Cardiac muscle cell (in vitro differentiated cells and primary cell): ENCODE data around the gene ADAMTSL1. TPM values are rescaled to one million over a fixed set of nuclear protein-coding genes. Genes with fewer than 3 reads are reported as not detected.

Experiments used
- DNase-seq, 2 donors: peaks; one replicate each; pipeline versions ENCODE4 v3.0.0 to v3.0.0-alpha.2; 2010 to 2017; ENCODE audit warnings: low read depth in 1 of 2, low spot score in 1 of 2
- H3K27ac ChIP-seq: fragments of 200-600 bp; sonication (generic); 2 replicates; pipeline ENCODE4 v1.5.1; 2016
- H3K27me3 ChIP-seq: fragments of 200-600 bp; sonication (generic); 2 replicates; pipeline ENCODE4 v1.6.0; 2016; ENCODE audit warnings: control low read depth
- H3K36me3 ChIP-seq: fragments of 200-600 bp; sonication (generic); 2 replicates; pipeline ENCODE4 v1.5.1; 2016; ENCODE audit warnings: control low read depth
- H3K4me1 ChIP-seq: fragments of 200-600 bp; sonication (generic); 2 replicates; pipeline ENCODE4 v1.8.1; 2017; ENCODE audit warnings: low read depth, mild to moderate bottlenecking, mixed run types
- H3K4me3 ChIP-seq: fragments of 200-600 bp; sonication (generic); 2 replicates; pipeline ENCODE4 v1.5.1; 2016; ENCODE audit warnings: mild to moderate bottlenecking
- H3K9me3 ChIP-seq: fragments of 200-600 bp; sonication (generic); 2 replicates; pipeline ENCODE4 v1.5.1; 2017; ENCODE audit warnings: low read depth, mild to moderate bottlenecking, control low read depth
- CTCF ChIP-seq: IDR thresholded peaks from 2 replicates; pipeline ENCODE4 v1.5.1; 2012; ENCODE audit warnings: low read depth, mild to moderate bottlenecking, low read length
- polyA plus RNA-seq: library from polyadenylated mRNA; unstranded; fragments of >200 nt; fragmentation: Nextera tagmentation; extraction: Ambion mirVana; gene quantifications from 2 replicates; pipeline ENCODE4 v1.2.1, GENCODE V29; 2016
- total RNA-seq: library from RNA; depleted of rRNA; stranded (reverse); fragments of >200 nt; gene quantifications from 2 replicates; pipeline ENCODE4 v1.2.3, GENCODE V29; 2016

ADAMTSL1 gene
- total and polyA plus RNA-seq, 2 experiments from 2014 or later = 12.6 to 63.0 TPM

DNA sequence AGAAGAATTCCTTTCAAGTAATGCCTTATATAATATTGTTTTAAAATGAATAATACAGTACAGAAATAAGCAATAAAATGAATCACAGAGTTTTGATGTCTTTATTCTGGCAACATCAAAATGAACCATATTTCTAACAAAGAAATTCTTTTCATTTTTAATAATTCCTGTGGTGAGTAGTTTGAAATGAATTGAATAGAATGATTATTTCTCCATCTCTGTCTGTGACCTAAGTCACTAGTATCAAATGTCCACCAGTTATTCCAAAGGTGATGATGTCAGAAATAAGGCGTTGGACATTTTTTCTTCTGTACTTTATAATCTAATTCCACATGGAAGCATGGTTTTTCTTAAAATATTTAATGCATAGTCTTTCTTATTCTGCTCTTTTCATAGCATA, 106.2 kb downstream of the ADAMTSL1 start:
- TF ChIP-seq CTCF = no peak
- Histone ChIP-seq H3K36me3 (no peaks in the 10 kb centered on the region), H3K27me3 (no peaks in the 10 kb centered on the region), H3K9me3 (no peaks in the 10 kb centered on the region), H3K4me1 (no peaks in the 10 kb centered on the region), H3K4me3 (no peak overlapping the region), H3K27ac (no peak overlapping the region)
- no peak for DNase-seq

DNA sequence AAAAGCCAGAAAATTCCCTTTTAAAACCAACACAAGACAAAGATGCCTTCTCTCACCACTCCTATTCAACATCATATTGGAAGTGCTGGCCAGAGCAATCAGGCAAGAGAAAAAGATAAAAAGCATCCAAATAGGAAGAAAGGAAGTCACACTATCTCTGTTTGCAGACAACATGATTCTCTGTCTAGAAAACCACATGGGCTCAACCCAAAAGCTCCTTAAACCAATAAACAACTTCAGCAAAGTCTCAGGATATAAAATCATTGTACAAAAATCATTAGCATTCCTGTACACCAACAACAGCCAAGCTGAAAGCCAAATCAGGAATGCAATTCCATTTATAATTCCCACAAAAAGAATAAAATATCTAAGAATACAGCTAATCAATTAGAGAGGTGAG, 112.0 kb downstream of the ADAMTSL1 start:
- TF ChIP-seq CTCF = no peak
- H3K27me3 ChIP-seq = no peaks in the 10 kb centered on the region
- H3K9me3 ChIP-seq = no peaks in the 10 kb centered on the region
- no peak for DNase-seq
- no peak overlapping the region for H3K4me3 ChIP-seq
- no peaks in the 10 kb centered on the region for H3K36me3 ChIP-seq
- no peak overlapping the region for H3K27ac ChIP-seq
- H3K4me1 ChIP-seq = no peaks in the 10 kb centered on the region

GRCh38 chr9:18588002-18588401, 114.0 kb downstream of the ADAMTSL1 start:
- no peaks in the 10 kb centered on the region for H3K9me3 ChIP-seq
- DNase-seq = no peak
- H3K4me3 ChIP-seq = no peak overlapping the region
- H3K27me3 ChIP-seq = no peaks in the 10 kb centered on the region
- no peaks in the 10 kb centered on the region for H3K36me3 ChIP-seq
- TF ChIP-seq CTCF = no peak
- H3K27ac ChIP-seq = no peak overlapping the region
- no peaks in the 10 kb centered on the region for H3K4me1 ChIP-seq

DNA sequence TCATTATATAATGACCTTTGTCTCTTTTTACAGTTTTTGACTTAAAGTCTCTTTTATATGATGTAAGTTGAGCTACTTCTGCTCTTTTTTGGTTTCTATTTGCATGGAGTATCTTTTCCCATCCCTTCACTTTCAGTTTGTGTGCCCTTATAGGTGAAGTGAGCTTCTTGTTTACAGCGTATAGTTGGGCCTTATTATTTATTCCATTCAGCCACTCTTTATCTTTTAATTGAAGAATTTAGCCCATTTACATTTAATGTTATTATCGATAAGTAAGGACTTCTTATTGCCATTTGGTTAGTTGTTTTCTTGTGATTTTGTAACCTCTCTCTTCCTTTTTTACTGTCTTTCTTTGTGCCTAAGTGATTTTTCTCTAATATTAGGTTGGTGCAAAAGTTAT, 117.3 kb downstream of the ADAMTSL1 start:
- H3K27ac ChIP-seq = no peak overlapping the region
- H3K4me3 ChIP-seq = no peak overlapping the region
- H3K36me3 ChIP-seq = no peaks in the 10 kb centered on the region
- DNase-seq = no peak
- no peaks in the 10 kb centered on the region for H3K4me1 ChIP-seq
- TF ChIP-seq CTCF = no peak
- no peaks in the 10 kb centered on the region for H3K9me3 ChIP-seq
- H3K27me3 ChIP-seq = no peaks in the 10 kb centered on the region

GRCh38 chr9:18594837-18595236, 120.9 kb downstream of the ADAMTSL1 start:
- Histone ChIP-seq H3K4me1 (no peaks in the 10 kb centered on the region), H3K27ac (no peak overlapping the region), H3K27me3 (no peaks in the 10 kb centered on the region), H3K9me3 (no peaks in the 10 kb centered on the region), H3K4me3 (no peak overlapping the region), H3K36me3 (no peaks in the 10 kb centered on the region)
- TF ChIP-seq CTCF = no peak
- no peak for DNase-seq

GRCh38 chr9:18595597-18595996, 121.6 kb downstream of the ADAMTSL1 start:
- no peaks in the 10 kb centered on the region for H3K9me3 ChIP-seq
- H3K27me3 ChIP-seq = no peaks in the 10 kb centered on the region
- no peaks in the 10 kb centered on the region for H3K36me3 ChIP-seq
- no peak for DNase-seq
- H3K4me3 ChIP-seq = no peak overlapping the region
- no peaks in the 10 kb centered on the region for H3K4me1 ChIP-seq
- TF ChIP-seq CTCF = no peak
- H3K27ac ChIP-seq = no peak overlapping the region
